HEK293 (cell line): ENCODE results near the gene UGGT2.

Experiments
- CTCF ChIA-PET: fragments of 350-600 bp; formaldehyde crosslinking; extraction: SDS; loops from one replicate; lab custom pipeline; 2021; ENCODE audit warnings: antibody characterized with exemption; lab: Yijun Ruan, JAX
- POLR2A ChIA-PET: fragments of 300-600 bp; formaldehyde crosslinking; extraction: SDS; loops from one replicate; lab custom pipeline; 2020; ENCODE audit warnings: antibody characterized with exemption, inconsistent platforms; lab: Yijun Ruan, JAX
- H3K27ac ChIP-seq: fragments of 200-500 bp; sonication (Bioruptor generic); 2 replicates; pipeline ENCODE4 v1.5.1; 2014; ENCODE audit warnings: low read depth, low read length, control low read depth, inconsistent platforms; ENCODE audit errors: extremely low read depth
- H3K36me3 ChIP-seq, 2 experiments: fragments of 200-500 bp in 1 of 2; sonication (Bioruptor generic) in 1 of 2; 1 replicate in 1 of 2; 2 replicates in 1 of 2; pipeline ENCODE4 v1.5.1; 2014 to 2017; ENCODE audit warnings: inconsistent platforms in 2 of 2, low read length in 2 of 2; ENCODE audit not compliant: control insufficient read depth in 2 of 2, insufficient read depth in 1 of 2
- H3K4me1 ChIP-seq: fragments of 200-500 bp; sonication (Bioruptor generic); 2 replicates; pipeline ENCODE4 v1.5.1; 2014; ENCODE audit warnings: mild to moderate bottlenecking, low read length, inconsistent platforms; ENCODE audit not compliant: control insufficient read depth, insufficient read depth
- H3K4me3 ChIP-seq: 2 replicates; pipeline ENCODE4 v1.5.1; 2011; ENCODE audit warnings: low read depth, mild to moderate bottlenecking, control low read depth, low read length, moderate library complexity
- H3K9me3 ChIP-seq: fragments of 200-500 bp; sonication (Bioruptor generic); 2 replicates; pipeline ENCODE4 v1.5.1; 2014; ENCODE audit warnings: low read depth, low read length, inconsistent platforms; ENCODE audit not compliant: control insufficient read depth, insufficient read depth
- GFI1B ChIP-seq: fragments of 450-650 bp; formaldehyde crosslinking; IDR thresholded peaks from 2 replicates; pipeline ENCODE4 v1.5.1; 2016; ENCODE audit warnings: missing biosample characterization, missing genetic modification characterization
- KLF1 ChIP-seq: fragments of 450-650 bp; formaldehyde crosslinking; IDR thresholded peaks from 2 replicates; pipeline ENCODE4 v1.5.1; 2016; ENCODE audit warnings: missing biosample characterization, missing genetic modification characterization
- KLF8 ChIP-seq: fragments of 450-650 bp; formaldehyde crosslinking; IDR thresholded peaks from 2 replicates; pipeline ENCODE4 v1.5.1; 2016; ENCODE audit warnings: missing biosample characterization, missing genetic modification characterization
- ZBTB20 ChIP-seq: fragments of 450-650 bp; formaldehyde crosslinking; IDR thresholded peaks from 2 replicates; pipeline ENCODE4 v1.5.1; 2016; ENCODE audit warnings: missing biosample characterization, missing genetic modification characterization
- ZBTB21 ChIP-seq: fragments of 450-650 bp; formaldehyde crosslinking; IDR thresholded peaks from 2 replicates; pipeline ENCODE4 v1.5.1; 2017; ENCODE audit warnings: missing biosample characterization, missing genetic modification characterization
- ZFHX2 ChIP-seq: fragments of 450-650 bp; formaldehyde crosslinking; conservative IDR thresholded peaks from 2 replicates; pipeline ENCODE4 v1.5.1; 2016; ENCODE audit warnings: missing biosample characterization, missing genetic modification characterization
- ZFP3 ChIP-seq: fragments of 450-650 bp; formaldehyde crosslinking; IDR thresholded peaks from 2 replicates; pipeline ENCODE4 v1.5.1; 2016; ENCODE audit warnings: low read depth, missing biosample characterization, missing genetic modification characterization
- ZNF16 ChIP-seq: fragments of 450-650 bp; formaldehyde crosslinking; IDR thresholded peaks from 2 replicates; pipeline ENCODE4 v1.5.1; 2016; ENCODE audit warnings: low read depth, missing biosample characterization, missing genetic modification characterization
- ZNF18 ChIP-seq: fragments of 450-650 bp; formaldehyde crosslinking; IDR thresholded peaks from 2 replicates; pipeline ENCODE4 v1.5.1; 2016; ENCODE audit warnings: missing biosample characterization, missing genetic modification characterization
- ZNF394 ChIP-seq: fragments of 450-650 bp; formaldehyde crosslinking; IDR thresholded peaks from 2 replicates; pipeline ENCODE4 v1.5.1; 2016; ENCODE audit warnings: missing biosample characterization, missing genetic modification characterization, mild to moderate bottlenecking, moderate library complexity, borderline replicate concordance
- ZNF404 ChIP-seq: fragments of 450-650 bp; formaldehyde crosslinking; IDR thresholded peaks from 2 replicates; pipeline ENCODE4 v1.5.1; 2017; ENCODE audit warnings: missing biosample characterization, missing genetic modification characterization
- ZNF48 ChIP-seq: fragments of 450-650 bp; formaldehyde crosslinking; IDR thresholded peaks from 2 replicates; pipeline ENCODE4 v1.5.1; 2016; ENCODE audit warnings: missing biosample characterization, missing genetic modification characterization
- ZNF639 ChIP-seq: fragments of 450-650 bp; formaldehyde crosslinking; IDR thresholded peaks from 2 replicates; pipeline ENCODE4 v1.5.1; 2016; ENCODE audit warnings: missing biosample characterization, missing genetic modification characterization
- ZNF645 ChIP-seq: fragments of 450-650 bp; formaldehyde crosslinking; IDR thresholded peaks from 2 replicates; pipeline ENCODE4; 2016; ENCODE audit warnings: missing biosample characterization, missing genetic modification characterization
- ZNF777 ChIP-seq: fragments of 450-650 bp; formaldehyde crosslinking; IDR thresholded peaks from 2 replicates; pipeline ENCODE4 v1.5.1; 2017; ENCODE audit warnings: missing biosample characterization, missing genetic modification characterization, borderline replicate concordance
- ZNF791 ChIP-seq: fragments of 450-650 bp; formaldehyde crosslinking; IDR thresholded peaks from 2 replicates; pipeline ENCODE4 v1.5.1; 2016; ENCODE audit warnings: missing biosample characterization, missing genetic modification characterization
- ZNF792 ChIP-seq: fragments of 450-650 bp; formaldehyde crosslinking; IDR thresholded peaks from 2 replicates; pipeline ENCODE4 v1.5.1; 2016; ENCODE audit warnings: missing biosample characterization, missing genetic modification characterization
- TF ChIP-seq, protein P1 (sequence below): fragments of 450-650 bp; formaldehyde crosslinking; IDR thresholded peaks from 2 replicates; pipeline ENCODE4 v1.5.1; 2016; ENCODE audit warnings: missing biosample characterization, missing genetic modification characterization
- TF ChIP-seq, protein P2 (sequence below): fragments of 450-650 bp; formaldehyde crosslinking; IDR thresholded peaks from 2 replicates; pipeline ENCODE4 v1.5.1; 2017; ENCODE audit warnings: missing biosample characterization, missing genetic modification characterization

Gene UGGT2

DNA sequence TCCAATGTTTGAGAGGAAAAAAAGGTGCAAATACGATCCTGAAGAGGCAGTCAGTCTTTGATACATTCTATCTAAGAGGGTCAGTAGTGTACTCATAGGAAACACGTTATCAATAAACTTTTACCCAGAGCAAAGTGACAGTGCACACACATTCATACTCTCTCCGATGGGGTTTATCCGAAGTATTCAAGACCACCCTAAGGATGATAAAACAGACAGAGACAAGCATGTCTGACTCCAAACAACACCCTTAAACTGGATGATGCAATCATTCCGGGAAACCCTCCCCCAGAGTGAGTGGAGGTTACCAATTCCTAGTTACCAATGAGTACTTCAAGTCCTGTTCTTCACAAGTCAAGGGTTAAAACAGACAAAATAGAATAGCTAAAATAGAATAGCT is 297.1 kb downstream of the UGGT2 start:
- ChIA-PET POLR2A (no interaction called here), CTCF (interaction anchor here (1.4 kb wide), 1 partner anchor 58 kb away, joined by 7 read pairs; no protein-coding TSS in a partner anchor)
- no peak overlapping the region for H3K4me3 ChIP-seq
- H3K4me1 ChIP-seq, result no peaks in the 10 kb centered on the region
- TF ChIP-seq, protein P1, sequence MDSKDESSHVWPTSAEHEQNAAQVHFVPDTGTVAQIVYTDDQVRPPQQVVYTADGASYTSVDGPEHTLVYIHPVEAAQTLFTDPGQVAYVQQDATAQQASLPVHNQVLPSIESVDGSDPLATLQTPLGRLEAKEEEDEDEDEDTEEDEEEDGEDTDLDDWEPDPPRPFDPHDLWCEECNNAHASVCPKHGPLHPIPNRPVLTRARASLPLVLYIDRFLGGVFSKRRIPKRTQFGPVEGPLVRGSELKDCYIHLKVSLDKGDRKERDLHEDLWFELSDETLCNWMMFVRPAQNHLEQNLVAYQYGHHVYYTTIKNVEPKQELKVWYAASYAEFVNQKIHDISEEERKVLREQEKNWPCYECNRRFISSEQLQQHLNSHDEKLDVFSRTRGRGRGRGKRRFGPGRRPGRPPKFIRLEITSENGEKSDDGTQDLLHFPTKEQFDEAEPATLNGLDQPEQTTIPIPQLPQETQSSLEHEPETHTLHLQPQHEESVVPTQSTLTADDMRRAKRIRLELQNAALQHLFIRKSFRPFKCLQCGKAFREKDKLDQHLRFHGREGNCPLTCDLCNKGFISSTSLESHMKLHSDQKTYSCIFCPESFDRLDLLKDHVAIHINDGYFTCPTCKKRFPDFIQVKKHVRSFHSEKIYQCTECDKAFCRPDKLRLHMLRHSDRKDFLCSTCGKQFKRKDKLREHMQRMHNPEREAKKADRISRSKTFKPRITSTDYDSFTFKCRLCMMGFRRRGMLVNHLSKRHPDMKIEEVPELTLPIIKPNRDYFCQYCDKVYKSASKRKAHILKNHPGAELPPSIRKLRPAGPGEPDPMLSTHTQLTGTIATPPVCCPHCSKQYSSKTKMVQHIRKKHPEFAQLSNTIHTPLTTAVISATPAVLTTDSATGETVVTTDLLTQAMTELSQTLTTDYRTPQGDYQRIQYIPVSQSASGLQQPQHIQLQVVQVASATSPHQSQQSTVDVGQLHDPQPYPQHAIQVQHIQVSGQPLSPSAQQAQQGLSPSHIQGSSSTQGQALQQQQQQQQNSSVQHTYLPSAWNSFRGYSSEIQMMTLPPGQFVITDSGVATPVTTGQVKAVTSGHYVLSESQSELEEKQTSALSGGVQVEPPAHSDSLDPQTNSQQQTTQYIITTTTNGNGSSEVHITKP (tag by site-specific recombination), result peak; percentile 21; the same call in 1 of the 2 replicates
- TF ChIP-seq GFI1B (no peak), KLF1 (no peak), ZBTB20 (tag by site-specific recombination) (no peak)
- TF ChIP-seq, all 188 proteins: peak for 1
- H3K9me3 ChIP-seq, result no peaks in the 10 kb centered on the region
- no peak overlapping the region for H3K27ac ChIP-seq
- no peaks in the 10 kb centered on the region for H3K36me3 ChIP-seq

DNA sequence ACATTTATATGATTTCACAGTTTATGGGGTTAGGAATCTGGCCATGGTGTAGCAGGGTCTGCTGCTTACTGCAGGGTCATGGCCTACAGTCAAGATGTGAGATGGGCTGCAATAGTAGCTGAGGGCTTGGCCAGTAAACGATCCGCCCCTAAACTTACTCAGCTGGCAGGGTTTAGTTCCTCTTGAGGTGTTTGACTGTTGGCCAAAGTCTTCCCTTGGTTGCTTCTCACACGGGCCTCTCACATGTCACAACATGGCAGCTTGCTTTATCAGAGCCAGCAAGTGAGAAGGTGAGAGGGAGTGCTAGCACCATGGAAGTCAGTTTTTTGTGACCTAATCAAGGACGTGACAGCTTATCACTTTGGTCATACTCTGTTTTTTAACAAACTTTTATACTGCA is 299.1 kb downstream of the UGGT2 start:
- H3K27ac ChIP-seq, result no peak overlapping the region
- H3K9me3 ChIP-seq, result no peaks in the 10 kb centered on the region
- POLR2A ChIA-PET, result no interaction called here
- H3K4me1 ChIP-seq, result no peaks in the 10 kb centered on the region
- TF ChIP-seq ZNF792 (tag by site-specific recombination) (no peak), ZNF639 (tag by site-specific recombination) (no peak), ZNF48 (no peak), ZBTB21 (tag by site-specific recombination) (no peak), ZNF18 (no peak)
- H3K36me3 ChIP-seq, result no peaks in the 10 kb centered on the region
- H3K4me3 ChIP-seq, result no peak overlapping the region
- CTCF ChIA-PET, result no interaction called here

GRCh38 chr13:95752677-95753076 is 300.5 kb downstream of the UGGT2 start:
- TF ChIP-seq ZFHX2, result no peak
- TF ChIP-seq ZNF16, result no peak
- TF ChIP-seq ZFP3 (tag by site-specific recombination), result no peak
- TF ChIP-seq ZNF404, result no peak
- TF ChIP-seq, protein P2, sequence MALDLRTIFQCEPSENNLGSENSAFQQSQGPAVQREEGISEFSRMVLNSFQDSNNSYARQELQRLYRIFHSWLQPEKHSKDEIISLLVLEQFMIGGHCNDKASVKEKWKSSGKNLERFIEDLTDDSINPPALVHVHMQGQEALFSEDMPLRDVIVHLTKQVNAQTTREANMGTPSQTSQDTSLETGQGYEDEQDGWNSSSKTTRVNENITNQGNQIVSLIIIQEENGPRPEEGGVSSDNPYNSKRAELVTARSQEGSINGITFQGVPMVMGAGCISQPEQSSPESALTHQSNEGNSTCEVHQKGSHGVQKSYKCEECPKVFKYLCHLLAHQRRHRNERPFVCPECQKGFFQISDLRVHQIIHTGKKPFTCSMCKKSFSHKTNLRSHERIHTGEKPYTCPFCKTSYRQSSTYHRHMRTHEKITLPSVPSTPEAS (tag by site-specific recombination), result no peak
- no peak for TF ChIP-seq KLF8 (tag by site-specific recombination)
- no peak for TF ChIP-seq ZNF791 (tag by site-specific recombination)
- no peak for TF ChIP-seq ZNF645 (tag by site-specific recombination)
- no peak for TF ChIP-seq ZNF777 (tag by site-specific recombination)
- TF ChIP-seq, protein P1 (tag by site-specific recombination), result no peak
- no peak for TF ChIP-seq ZNF394 (tag by site-specific recombination)
- H3K4me1 ChIP-seq, result no peaks in the 10 kb centered on the region
- POLR2A ChIA-PET, result no interaction called here
- no peaks in the 10 kb centered on the region for H3K36me3 ChIP-seq
- CTCF ChIA-PET, result no interaction called here
- H3K4me3 ChIP-seq, result no peak overlapping the region
- no peak overlapping the region for H3K27ac ChIP-seq
- H3K9me3 ChIP-seq, result no peaks in the 10 kb centered on the region
